GM21515 (cell line): ENCODE measurements around the gene NLRC3.
"Not testable (repeated sequence)": the region's sequence is repeated elsewhere in the genome, so short reads cannot be mapped to it uniquely, and the experiment has no call there.

Experiments used
- ATAC-seq: cut with Tn5 transposase; IDR thresholded peaks from one replicate; pipeline ENCODE4 v1.9.1; 2021; ENCODE audit not compliant: unreplicated experiment

NLRC3 gene

DNA sequence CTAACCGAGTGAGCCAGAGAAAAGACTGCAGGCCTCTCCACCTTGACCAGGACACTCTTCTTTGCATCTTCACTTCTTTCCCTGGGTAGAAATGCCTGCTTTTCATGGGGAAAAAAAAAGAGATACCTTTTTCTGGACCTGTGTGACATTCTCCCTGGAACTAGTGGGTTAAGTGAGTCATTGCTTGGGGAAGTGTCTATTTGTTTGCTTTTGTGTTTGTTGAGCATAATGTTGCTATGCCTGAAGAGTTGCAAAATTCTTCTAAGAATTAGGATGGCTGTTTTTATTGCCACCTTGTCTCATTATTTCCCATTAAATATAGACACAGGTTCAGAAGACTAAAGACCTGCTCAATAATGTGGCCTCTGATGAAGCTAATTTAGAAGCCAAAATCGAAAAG is 57.6 kb downstream of the NLRC3 start:
- ATAC-seq, result no peak

DNA sequence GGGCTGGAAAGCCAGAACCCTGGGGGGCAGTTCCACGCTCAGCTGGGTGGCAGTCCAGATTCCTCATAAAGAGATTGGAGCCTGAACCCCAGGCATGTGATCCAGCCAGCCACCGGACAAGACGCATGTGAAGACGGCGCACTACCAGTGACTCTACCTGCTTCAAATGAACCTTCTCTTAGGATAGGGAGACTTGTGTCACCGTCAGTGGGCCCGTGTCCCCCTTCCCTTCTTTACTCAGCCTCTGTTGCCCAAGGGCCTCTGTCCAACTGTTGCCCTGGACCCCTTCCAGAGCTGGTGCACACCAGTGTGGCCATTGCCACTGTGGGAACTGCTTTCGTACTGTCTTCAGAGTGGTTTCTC is 58.2 kb downstream of the NLRC3 start:
- ATAC-seq, result no peak

DNA sequence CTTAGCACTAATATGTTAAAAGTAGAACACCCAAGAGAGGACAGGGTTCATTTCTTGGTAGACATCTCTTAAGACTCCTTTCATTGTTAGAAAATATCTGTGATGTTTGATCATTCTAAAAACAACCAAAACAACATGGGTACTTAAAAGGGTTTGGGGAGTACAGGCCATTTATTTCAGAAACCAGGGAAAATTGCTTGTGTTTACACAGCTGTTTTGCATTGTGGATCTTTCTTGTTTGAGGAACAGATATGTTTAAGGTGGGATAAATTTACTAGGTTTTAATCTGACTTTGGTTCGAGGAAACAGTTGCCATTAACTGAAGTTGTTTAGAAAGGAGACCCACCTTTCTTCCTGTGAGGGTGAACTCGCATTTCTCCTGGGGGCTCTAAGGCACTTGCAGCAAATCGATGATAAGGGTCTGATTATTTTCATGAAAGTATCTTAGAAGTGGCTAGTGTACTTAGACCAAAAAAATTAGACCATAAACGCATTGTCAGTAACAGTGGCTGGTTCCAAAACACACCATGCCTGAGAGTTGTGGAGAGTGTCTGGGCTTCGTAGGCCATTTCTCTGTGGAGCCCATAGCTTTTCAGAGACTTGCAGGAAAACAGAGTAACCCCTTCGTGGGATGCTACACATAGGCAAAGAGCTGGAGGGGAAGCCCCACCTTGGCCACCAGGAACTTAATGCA is 58.8 kb downstream of the NLRC3 start:
- no peak for ATAC-seq

DNA sequence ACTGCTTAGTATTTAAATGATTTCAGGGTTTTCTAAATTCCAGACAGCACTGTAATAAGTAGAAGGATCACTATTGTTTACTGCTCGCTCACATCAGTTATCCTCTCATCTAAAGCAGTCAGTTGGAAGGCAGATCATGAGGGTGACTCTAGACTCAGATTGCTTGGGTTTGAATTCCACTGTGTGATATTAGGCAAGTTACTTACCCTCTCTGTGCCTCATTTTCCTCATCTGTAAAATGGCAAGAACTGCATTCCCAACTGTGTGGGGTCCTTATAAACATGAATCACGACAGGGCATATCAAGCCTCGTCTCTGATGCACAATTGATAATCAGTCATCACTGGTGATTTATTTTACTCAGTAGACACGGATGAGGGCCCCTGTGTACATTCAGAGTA is 61.3 kb downstream of the NLRC3 start:
- no peak for ATAC-seq

DNA sequence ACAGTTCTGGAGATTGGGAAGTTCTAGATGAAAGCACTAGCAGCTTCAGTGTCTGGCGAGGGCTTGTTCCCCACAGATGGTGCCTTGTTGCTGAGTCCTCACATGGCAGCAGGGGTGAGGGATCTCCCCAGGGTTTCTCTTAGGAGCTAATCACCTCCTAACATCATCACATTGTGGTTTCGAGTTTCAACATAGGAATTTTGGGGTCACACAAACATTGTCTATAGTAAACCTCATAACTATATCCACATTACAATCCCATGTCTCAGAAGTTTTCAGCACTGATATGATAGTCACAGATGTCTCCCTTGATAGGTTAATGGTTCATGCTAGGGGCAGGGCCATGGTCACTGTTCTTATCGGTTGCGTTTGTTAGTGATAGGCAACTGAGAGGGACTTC is 62.6 kb downstream of the NLRC3 start:
- no peak for ATAC-seq

DNA sequence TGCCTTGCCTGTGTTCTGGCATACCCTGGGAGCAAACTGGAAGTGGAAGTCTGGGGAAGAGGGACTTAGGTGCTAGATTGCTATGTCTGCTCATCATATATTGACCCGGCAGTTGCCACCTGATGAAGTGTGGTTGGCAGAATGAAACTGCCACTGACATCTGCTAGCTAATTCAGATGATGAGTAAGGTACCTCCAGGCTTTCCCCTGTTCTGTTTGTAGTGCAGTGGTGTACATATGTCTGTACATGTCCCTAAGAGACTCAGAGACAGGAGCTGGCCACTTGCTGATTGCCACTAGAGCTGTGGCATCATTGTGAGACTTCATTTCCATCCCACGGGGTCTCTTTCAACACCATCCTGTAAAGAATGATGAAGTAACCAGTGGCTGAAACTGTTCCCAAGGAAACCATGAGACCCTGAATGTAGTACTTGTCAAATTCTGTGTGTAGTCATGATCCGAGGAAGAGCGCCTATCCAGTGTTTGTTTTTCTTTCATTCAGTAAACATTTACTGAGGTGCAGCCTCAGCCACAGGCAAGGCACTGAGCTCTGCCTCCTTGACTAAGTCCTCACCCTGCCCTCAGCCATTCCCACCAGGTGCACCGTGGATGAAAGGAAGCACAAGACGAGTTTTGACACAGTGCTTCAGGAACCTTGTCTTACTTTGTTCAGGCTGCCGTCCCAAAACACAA is 63.2 kb downstream of the NLRC3 start:
- no peak for ATAC-seq

DNA sequence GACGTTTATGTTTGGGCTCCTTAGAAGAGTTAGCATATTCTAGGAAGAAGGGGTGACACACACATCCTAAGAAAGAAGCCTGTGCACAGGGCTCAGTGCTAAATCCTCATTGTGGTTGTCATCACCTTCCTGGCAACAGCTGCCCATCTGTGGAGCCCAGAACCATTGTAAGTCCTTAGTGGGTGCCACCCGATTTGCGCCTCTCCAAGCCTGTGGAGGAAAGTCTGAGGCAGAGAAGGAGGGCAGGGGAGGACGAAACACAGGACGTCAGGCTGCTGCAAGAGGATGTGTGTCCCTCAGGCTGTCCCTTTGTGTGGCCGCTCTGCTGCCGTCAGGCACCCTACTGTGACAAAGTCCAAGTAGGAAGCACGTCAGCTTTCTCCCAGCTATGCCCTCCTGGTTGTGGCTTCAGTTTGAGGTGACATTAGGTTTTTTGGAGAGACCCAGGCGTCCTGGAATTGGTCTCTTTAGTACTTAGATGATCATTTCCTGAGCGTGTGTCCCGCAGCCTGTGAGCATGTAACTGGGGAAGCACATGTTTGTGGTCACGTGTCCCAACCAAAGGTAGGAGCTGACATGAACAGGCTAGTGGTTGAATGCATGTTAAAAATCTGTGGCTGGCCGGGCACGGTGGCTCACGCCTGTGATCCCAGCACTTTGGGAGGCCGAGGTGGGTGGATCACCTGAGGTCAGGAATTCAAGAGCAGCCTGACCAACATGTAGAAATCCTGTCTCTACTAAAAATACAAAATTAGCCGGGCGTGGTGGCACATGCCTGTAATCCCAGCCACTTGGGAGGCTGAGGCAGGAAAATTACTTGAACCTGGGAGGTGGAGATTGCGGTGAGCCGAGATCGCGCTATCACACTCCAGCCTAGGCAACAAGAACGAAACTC is 65.7 kb downstream of the NLRC3 start:
- ATAC-seq, result no peak

DNA sequence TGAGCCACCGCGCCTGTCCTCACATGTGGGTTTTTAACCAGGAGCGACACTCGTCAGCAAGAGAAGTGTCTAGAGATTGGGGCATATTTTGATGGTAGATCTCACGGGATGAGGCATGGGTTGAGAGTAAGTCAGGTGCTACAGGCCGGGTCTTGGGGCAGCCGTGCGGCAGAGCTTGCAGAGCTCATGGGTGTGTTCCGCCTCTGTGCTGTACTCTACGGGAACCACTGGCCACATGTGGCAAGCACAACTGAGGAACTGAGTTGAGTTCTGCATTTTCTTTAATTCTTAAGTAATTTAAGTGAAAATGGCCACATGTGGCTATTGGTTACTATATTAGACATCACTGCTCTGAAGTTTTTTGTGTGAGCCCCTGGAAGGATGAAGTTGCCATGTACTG is 66.8 kb downstream of the NLRC3 start:
- no peak for ATAC-seq

DNA sequence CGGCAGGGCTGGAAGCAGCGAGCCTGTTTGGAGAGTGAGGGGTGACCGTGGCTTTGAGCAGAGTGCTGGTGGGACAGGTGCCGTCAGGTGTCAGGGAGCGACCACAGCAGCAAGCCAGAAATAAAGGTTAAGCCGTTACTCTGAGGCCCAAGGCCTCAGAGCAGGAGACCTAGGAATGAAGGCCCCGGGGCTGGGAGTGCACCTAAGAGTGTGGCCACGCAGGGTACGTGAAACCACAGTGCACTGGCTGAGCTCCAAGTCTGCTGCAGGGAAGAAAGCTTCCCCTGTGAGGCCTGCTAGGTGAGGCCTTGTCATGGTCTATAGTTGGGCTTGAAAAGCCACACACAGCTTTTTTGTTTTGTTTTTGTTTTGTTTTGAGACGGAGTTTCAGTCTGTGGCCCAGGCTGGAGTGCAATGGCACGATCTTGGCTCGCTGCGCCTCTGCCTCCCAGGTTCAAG is 67.7 kb downstream of the NLRC3 start:
- no peak for ATAC-seq

DNA sequence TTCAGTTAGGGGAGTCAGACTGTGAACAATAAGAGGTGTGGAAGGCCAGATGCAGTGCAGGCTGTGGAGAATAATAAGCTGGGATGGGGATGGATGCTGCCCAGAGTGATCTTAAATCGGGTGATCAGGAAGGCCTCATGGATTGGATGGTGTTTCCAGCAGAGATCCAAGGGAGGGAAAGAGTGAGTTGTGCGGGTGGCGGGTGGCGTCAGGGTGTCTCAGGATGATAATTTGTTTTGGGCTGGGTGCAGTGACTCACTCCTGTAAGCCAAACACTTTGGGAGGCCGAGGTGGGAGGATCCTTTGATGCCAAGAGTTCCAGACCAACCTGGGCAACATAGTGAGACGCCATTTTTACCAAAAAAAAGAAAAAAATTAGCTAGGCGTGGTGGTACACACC is 68.5 kb downstream of the NLRC3 start:
- no peak for ATAC-seq

DNA sequence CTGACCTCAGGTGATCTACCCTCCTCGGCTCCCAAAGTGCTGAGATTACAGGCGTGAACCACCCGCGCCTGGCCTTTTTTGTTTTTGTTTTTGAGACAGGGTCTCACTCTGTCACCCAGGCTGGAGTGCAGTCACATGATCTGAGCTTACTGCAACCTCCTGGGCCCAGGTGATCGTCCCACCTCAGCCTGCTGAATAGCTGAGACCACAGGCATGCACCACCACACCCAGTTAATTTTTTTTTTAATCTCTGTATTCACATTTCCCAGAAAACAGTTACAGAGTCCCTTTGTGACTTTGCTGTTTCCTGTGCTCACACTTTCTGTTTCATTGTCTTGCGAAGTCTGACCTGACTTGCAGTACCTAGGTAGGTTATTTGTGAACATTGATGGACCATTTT is 73.7 kb downstream of the NLRC3 start:
- ATAC-seq, result no peak

DNA sequence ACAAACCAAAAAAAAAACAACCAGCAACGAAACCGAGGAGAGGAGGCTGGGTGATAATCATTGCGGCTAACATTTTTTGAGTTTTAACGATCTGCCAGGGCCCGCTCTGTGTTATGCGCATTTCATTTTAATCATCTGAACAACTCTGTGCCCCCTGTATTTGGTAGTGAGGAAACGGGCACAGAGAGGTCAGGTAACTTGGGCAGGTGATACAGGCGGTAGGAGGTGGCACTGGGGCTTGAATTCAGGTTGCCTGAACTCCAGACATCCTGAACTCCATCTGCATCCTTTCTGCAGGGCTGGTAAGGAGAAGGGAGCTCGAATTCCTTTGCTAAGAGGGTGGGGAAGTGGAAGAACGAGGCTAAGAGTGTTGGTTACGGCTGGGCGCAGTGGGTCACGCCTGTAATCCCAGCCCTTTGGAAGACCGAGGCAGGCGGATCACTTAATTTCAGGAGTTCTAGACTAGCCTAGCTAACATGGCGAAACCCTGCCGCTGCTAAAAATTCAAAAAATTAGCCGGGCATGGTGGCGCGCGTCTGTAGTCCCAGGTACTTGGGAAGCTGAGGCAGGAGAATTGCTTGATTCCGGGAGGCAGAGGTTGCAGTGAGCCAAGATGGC is 75.3 kb downstream of the NLRC3 start:
- ATAC-seq, result no peak

DNA sequence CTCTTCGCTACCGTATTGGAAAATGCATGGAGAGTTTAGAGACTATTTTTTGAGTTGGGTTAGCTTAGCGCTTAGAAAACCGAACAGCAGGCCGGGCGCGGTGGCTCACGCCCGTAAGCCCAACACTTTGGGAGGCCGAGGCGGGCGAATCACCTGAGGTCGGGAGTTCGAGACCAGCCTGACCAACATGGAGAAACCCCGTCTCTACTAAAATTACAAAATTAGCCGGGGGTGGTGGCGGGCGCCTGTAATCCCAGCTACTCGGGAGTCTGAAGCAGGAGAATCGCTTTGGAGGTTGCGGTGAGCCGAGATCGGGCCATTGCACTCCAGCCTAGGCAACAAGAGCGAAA is 75.8 kb downstream of the NLRC3 start:
- ATAC-seq, result not testable (repeated sequence)

DNA sequence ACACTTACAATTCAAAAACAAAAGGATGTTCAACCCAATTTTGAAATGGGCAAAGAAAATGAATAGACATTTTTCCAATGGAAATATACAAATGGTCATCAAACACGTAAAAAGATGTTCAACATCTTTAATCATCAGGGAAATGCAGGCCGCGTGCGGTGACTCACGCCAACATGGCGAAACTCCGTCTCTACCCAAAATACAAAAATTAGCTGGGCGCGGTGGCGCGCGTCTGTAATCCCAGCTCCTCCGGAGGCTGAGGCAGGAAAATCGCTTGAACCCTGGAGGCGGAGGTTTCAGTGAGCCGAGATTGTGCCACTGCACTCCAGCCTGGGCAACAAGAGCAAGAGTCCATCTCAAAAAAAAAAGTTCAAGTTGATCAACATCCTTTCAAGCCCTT is 78.2 kb downstream of the NLRC3 start:
- no peak for ATAC-seq

DNA sequence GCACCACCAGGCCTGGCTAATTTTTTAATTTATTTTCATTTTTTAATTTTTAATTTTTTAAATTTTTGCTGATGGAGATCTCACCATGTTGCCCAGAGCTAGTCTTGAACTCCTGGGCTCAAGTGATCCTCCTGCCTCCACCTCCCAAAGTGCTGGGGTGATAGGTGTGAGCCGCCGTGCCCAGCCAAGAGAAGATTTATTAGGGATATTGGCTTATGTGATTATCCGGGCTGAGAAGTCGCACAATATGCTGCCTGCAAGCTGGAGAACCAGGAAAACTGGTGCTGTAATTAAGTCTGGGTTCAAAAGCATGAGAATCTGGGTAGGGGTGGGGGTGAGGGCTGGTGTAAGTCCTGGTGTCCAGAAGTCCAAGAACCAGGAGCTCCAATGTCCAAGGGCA is 79.4 kb downstream of the NLRC3 start:
- no peak for ATAC-seq

DNA sequence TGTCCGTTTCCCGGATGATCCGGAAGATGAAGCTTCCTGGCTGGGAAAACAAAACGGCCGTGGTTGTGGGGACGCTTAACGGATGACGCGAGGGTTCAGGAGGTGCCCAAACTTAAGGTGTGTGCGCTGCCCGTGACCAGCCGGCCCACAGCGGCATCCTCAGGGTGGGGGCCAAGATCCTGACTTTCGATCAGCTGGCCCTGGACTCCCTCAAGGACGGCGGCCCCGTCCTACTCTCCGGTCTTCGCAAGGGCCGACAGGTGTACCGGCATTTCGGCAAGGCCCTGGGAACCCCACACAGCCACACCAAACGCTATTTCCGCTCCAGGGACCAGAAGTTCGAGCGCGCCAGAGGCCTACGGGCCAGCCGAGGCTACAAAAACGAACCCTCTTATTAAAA is 80.8 kb downstream of the NLRC3 start:
- no peak for ATAC-seq

DNA sequence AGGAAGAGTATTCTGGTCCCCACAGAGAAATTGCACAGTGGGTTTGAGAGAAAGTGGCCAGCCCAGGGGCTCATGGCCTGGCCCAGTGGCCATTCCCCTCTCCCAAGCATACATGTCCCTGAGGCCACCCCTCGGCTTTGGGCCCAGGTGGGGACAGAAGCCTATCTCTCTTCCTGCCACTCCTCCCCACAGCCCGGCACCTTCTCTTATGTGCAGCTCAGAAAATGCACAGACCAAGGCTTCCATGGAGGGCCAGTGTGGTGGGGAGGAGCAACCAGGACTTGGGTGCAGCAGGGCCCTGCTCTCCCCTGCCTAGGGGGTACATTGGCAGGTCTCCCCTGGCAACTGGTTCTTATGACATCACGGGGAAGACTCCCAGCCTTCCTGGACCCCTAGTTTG is 82.0 kb downstream of the NLRC3 start, which contains the start of gene C16orf90:
Gene C16orf90, minus strand, starts transcription at position 314 of the 400 bp plus-strand sequence. Its CDS starts 68 bp downstream, at position 246.
- ATAC-seq, result no peak

DNA sequence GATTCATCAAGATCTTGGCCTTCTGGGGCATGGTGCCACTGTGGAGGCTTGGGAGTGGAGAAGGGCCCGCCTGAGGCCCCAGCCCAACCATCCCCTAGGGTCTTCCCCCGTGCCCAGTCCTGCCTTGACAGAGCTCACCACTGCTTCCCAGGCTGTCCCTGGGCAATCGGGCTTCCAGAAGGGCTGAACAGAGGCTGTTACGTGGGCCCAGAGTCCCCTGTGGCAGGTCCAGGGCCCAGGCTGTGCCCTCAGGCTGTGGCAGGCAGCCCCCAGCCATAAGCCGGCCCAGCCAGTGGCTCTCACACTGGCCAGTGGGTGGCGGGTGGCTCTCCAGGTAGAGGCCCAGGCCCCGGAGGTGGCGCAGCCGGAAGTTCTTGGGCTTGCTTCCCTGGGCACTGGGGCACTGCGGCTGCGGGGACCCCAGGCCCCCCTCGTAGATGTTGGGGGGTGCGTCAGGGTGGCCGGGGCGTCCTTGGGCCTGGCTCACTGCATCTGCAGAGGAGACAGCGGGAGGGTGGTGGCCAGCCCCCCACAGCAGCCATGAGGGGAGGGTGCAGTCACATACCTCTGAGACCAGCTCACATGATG is 82.7 kb downstream of the NLRC3 start:
- ATAC-seq, result no peak

DNA sequence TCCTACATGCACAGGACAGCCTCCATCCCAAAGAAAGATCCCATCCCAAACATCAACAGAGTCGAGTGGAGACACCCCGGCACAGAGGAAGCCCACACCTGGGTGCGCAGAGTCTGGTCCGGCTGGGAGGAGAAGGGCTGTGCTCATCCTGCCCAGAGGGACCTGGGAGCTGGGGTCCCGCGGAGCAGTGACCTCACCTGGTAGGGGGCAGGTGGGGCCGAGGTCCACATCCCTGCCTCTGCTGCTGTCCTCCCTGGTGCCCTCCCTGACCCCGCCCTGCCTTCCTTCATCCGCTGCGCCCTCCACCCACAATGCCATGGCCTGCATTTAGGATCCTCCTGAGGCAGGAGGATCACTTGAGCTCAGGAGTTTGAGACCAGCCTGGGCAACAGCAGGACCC is 84.8 kb downstream of the NLRC3 start:
- no peak for ATAC-seq

DNA sequence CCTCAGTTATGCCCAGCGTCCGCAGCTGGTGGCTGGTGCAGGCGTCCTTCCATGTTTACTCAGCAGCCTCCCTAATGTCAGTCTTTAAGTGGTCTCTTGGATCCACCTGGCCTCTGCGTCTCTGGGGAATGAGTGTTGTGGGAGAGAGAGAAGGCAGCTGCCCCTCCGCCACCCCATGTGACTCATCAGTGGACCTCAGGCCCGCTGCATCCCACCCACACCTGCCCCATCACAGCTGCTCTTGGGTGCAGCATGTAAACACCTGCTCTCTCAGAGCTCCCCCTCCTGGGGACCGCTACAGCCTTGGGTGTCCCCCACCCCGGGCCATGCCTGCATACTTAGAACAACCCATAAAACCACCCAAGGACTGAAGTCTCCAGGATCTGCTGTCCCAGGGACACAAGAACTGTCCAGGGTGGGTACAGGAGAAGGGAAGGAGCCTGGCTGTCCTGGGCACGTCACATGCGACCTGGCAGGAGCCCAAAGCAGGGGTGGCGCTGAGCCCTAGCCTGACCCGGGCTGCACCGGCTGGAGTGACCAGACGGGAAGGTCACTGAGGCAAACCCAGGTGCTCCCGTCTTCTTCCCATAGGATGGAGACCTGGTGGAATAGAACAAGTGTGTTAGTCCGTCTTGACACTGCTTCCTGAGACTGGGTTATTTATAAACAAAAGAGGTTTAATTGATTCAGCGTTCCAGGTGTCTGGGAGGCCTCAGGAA is 86.1 kb downstream of the NLRC3 start:
- ATAC-seq, result no peak
